A549 (cell line): Measurements from ENCODE around the gene CDK14. TPM values are rescaled to one million over a fixed set of nuclear protein-coding genes. Genes with fewer than 3 reads are reported as not detected.

ENCODE experiments used
- ATAC-seq, 2 experiments: fragments of 200-7000 bp in 1 of 2; fragments of >200 bp in 1 of 2; cut with Nextera tagmentation in 1 of 2; cut with Tn5 transposase in 1 of 2; 3 replicates each; pipeline versions ENCODE4 v1.8.0 to v1.9.1; 2018 to 2020; ENCODE audit warnings: mild to moderate bottlenecking in 1 of 2, moderate library complexity in 1 of 2
- CTCF ChIA-PET: fragments of 300-600 bp; sonication (Branson Sonifier 250); formaldehyde crosslinking; extraction: SDS; loops from one replicate; lab custom pipeline; 2021; ENCODE audit warnings: antibody characterized with exemption, inconsistent platforms; lab: Yijun Ruan, JAX
- POLR2A ChIA-PET: fragments of 350-600 bp; formaldehyde crosslinking; extraction: SDS; loops from one replicate; lab custom pipeline; 2021; ENCODE audit warnings: antibody characterized with exemption, inconsistent platforms; lab: Yijun Ruan, JAX
- DNase-seq, 2 experiments: peaks; one replicate each; pipeline versions ENCODE4 v3.0.0 to v3.0.0-alpha.2; 2011 to 2016; ENCODE audit warnings: low read depth in 1 of 2, low spot score in 1 of 2
- FAIRE-seq: peaks from 2 replicates; lab custom pipeline; 2011; peaks lifted over from hg19 to GRCh38; lab: Jason Lieb, UNC
- H3K27ac ChIP-seq, 2 experiments: fragments of >200 bp; sonication (Bioruptor Twin); formaldehyde crosslinking; 3 replicates each; pipeline ENCODE4 v1.5.1; 2016 to 2017
- H3K4me1 ChIP-seq: fragments of >200 bp; sonication (Bioruptor Twin); formaldehyde crosslinking; 3 replicates; pipeline ENCODE4 v1.6.1; 2016
- H3K4me2 ChIP-seq: fragments of >200 bp; sonication (Bioruptor Twin); formaldehyde crosslinking; 3 replicates; pipeline ENCODE4 v1.6.1; 2016
- H3K4me3 ChIP-seq: fragments of >200 bp; sonication (Bioruptor Twin); formaldehyde crosslinking; 3 replicates; pipeline ENCODE4 v1.5.1; 2016
- H3K9me3 ChIP-seq: fragments of >200 bp; sonication (Bioruptor Twin); formaldehyde crosslinking; 3 replicates; pipeline ENCODE4 v1.6.1; 2016
- EHF ChIP-seq: fragments of 250-450 bp; sonication (Bioruptor Pico); IDR thresholded peaks from 2 replicates; pipeline ENCODE4 v1.5.0; 2020; ENCODE audit warnings: mild to moderate bottlenecking
- GATA3 ChIP-seq: IDR thresholded peaks from 2 replicates; pipeline ENCODE4 v1.6.1; 2012; ENCODE audit warnings: borderline replicate concordance
- HEYL ChIP-seq: fragments of 250-450 bp; sonication (Bioruptor Pico); IDR thresholded peaks from 2 replicates; pipeline ENCODE4 v1.8.0; 2021; ENCODE audit warnings: mild to moderate bottlenecking, moderate library complexity
- HOXA7 ChIP-seq: fragments of 250-450 bp; sonication (Bioruptor Pico); IDR thresholded peaks from 2 replicates; pipeline ENCODE4 v1.5.0; 2020; ENCODE audit warnings: mild to moderate bottlenecking, moderate library complexity
- HOXB5 ChIP-seq: fragments of 250-450 bp; sonication (Bioruptor Pico); IDR thresholded peaks from 2 replicates; pipeline ENCODE4 v1.5.0; 2020; ENCODE audit warnings: mild to moderate bottlenecking, moderate library complexity
- MAFK ChIP-seq: fragments of 450-650 bp; IDR thresholded peaks from 2 replicates; pipeline ENCODE4 v1.6.1; 2014; ENCODE audit not compliant: partially characterized antibody
- NPAS2 ChIP-seq: fragments of 250-450 bp; sonication (Bioruptor Pico); IDR thresholded peaks from 2 replicates; pipeline ENCODE4 v1.8.0; 2022; ENCODE audit warnings: mild to moderate bottlenecking, moderate library complexity, borderline replicate concordance
- NR3C1 ChIP-seq: fragments of >200 bp; sonication (Bioruptor Twin); formaldehyde crosslinking; IDR thresholded peaks from 3 replicates; pipeline ENCODE4 v1.6.1; 2017
- RAD21 ChIP-seq, 2 experiments: fragments of >200 bp in 1 of 2; sonication (Bioruptor Twin) in 1 of 2; formaldehyde crosslinking in 1 of 2; IDR thresholded peaks in 1 of 2; conservative IDR thresholded peaks in 1 of 2; 2 replicates in 1 of 2; 3 replicates in 1 of 2; pipeline ENCODE4 v1.6.1; 2012 to 2018; ENCODE audit warnings: inconsistent platforms in 1 of 2
- ZC3H11A ChIP-seq: fragments of 450-650 bp; IDR thresholded peaks from 2 replicates; pipeline ENCODE4 v1.6.1; 2014; ENCODE audit warnings: antibody characterized with exemption, mild to moderate bottlenecking
- WGBS: methylation state at CpG from one replicate; pipeline ENCODE4 v1.1.6; 2017; ENCODE audit errors: missing lambda C conversion rate; 5-methylcytosine and 5-hydroxymethylcytosine counted together
- polyA plus RNA-seq, 4 experiments: library from polyadenylated mRNA; depleted of rRNA in 3 of 4; stranded (reverse); fragments of >200 nt; fragmentation: RNase III in 1 of 4; extraction: RNeasy Plus Mini Kit Qiagen cat#74134 plus additional on column Dnase treatment in 1 of 4; gene quantifications; 2 replicates in 3 of 4; 3 replicates in 1 of 4; pipeline ENCODE4 v1.2.3, GENCODE V29; 2011 to 2017
- TF ChIP-seq, protein P1 (sequence below): IDR thresholded peaks from 2 replicates; pipeline ENCODE4 v1.6.1; 2012; ENCODE audit warnings: low read depth, borderline replicate concordance
- TF ChIP-seq, protein P2 (sequence below): fragments of 200-600 bp; sonication (generic); IDR thresholded peaks from 2 replicates; pipeline ENCODE4 v1.6.1; 2016; ENCODE audit warnings: antibody characterized with exemption, mild to moderate bottlenecking, moderate library complexity
- TF ChIP-seq, protein P3 (sequence below): fragments of 250-450 bp; sonication (Bioruptor Pico); IDR thresholded peaks from 2 replicates; pipeline ENCODE4 v1.5.0; 2020; ENCODE audit warnings: low read depth, mild to moderate bottlenecking, moderate library complexity
- TF ChIP-seq, protein P4 (sequence below): IDR thresholded peaks from 2 replicates; pipeline ENCODE4 v1.6.1; 2012
- TF ChIP-seq, protein P5 (sequence below): fragments of >200 bp; sonication (Bioruptor Twin); formaldehyde crosslinking; IDR thresholded peaks from 3 replicates; pipeline ENCODE4 v1.5.1; 2016

The CDK14 gene
- polyA plus RNA-seq, 2 of the 4 experiments (the other 2 are of a cell fraction): 0.21 to 0.23 TPM

DNA sequence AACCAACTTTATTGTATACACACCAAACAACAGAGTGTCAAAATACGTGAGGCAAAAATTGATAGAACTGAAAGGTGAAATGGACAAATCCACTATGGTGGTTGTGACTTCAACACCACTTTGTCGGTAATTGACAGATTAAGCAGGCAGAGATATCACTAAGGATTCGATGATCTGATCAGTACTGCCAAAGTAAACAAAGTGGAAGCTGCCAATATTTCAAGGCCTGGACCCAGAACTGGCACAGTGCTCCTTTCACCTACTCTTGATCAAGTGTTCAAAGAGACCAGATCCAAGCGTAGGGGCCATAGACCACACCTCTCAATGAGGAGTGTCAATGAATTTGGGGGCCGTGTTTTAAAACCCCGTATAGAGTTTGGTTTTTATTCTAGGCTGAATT is 167.0 kb downstream of the CDK14 start (continued):
- no peak for TF ChIP-seq RAD21 (conservative IDR thresholded peaks at IDR 0.05 in 1 of 2, IDR thresholded peaks at IDR 0.05 in 1 of 2)
- TF ChIP-seq HOXA7 (CRISPR knock-in tag): no peak
- TF ChIP-seq, protein P1, sequence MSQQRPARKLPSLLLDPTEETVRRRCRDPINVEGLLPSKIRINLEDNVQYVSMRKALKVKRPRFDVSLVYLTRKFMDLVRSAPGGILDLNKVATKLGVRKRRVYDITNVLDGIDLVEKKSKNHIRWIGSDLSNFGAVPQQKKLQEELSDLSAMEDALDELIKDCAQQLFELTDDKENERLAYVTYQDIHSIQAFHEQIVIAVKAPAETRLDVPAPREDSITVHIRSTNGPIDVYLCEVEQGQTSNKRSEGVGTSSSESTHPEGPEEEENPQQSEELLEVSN: no peak

DNA sequence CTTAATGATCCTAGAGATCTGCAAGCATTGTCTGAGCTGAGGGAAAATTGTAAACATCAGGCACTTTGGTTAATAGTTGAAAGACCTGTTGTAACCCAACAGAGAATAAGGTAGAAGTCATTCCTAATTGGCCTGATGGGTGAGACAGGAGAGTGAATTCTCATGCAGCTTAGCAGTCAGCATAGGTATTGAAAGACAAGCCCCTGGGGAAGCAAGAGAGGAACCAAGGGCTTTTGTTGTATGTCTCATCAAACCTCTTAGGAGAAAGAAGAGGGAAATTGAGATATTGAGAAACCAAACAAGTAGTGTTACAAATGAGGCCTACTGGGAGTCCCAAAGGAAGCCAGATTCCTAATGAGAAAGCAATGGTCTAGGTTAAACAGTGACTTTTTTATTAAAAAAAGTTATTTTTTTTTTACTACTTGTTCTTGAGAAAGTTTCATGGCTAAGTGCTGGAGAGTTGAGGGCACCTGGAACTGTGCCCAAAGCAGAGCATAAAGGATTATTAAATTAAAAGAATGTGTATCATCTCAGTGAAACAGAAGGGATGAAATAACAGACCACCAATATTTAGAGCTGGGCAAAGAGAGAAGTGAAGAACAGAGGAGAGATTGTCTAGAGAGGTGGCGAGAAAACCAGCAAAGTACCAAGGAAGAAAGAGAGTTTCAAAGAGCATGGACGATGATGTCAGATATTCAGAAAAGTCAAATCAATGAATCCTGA is 168.9 kb downstream of the CDK14 start:
- POLR2A ChIA-PET: no interaction called here
- TF ChIP-seq GATA3 (no peak), NPAS2 (CRISPR knock-in tag) (no peak), HEYL (CRISPR knock-in tag) (no peak), NR3C1 (no peak), HOXB5 (no peak), MAFK (no peak), HOXA7 (CRISPR knock-in tag) (no peak), ZC3H11A (no peak), EHF (CRISPR knock-in tag) (no peak)
- TF ChIP-seq, protein P2, sequence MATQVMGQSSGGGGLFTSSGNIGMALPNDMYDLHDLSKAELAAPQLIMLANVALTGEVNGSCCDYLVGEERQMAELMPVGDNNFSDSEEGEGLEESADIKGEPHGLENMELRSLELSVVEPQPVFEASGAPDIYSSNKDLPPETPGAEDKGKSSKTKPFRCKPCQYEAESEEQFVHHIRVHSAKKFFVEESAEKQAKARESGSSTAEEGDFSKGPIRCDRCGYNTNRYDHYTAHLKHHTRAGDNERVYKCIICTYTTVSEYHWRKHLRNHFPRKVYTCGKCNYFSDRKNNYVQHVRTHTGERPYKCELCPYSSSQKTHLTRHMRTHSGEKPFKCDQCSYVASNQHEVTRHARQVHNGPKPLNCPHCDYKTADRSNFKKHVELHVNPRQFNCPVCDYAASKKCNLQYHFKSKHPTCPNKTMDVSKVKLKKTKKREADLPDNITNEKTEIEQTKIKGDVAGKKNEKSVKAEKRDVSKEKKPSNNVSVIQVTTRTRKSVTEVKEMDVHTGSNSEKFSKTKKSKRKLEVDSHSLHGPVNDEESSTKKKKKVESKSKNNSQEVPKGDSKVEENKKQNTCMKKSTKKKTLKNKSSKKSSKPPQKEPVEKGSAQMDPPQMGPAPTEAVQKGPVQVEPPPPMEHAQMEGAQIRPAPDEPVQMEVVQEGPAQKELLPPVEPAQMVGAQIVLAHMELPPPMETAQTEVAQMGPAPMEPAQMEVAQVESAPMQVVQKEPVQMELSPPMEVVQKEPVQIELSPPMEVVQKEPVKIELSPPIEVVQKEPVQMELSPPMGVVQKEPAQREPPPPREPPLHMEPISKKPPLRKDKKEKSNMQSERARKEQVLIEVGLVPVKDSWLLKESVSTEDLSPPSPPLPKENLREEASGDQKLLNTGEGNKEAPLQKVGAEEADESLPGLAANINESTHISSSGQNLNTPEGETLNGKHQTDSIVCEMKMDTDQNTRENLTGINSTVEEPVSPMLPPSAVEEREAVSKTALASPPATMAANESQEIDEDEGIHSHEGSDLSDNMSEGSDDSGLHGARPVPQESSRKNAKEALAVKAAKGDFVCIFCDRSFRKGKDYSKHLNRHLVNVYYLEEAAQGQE: no peak
- TF ChIP-seq, protein P3, sequence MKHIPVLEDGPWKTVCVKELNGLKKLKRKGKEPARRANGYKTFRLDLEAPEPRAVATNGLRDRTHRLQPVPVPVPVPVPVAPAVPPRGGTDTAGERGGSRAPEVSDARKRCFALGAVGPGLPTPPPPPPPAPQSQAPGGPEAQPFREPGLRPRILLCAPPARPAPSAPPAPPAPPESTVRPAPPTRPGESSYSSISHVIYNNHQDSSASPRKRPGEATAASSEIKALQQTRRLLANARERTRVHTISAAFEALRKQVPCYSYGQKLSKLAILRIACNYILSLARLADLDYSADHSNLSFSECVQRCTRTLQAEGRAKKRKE (CRISPR knock-in tag): no peak
- TF ChIP-seq, protein P4, sequence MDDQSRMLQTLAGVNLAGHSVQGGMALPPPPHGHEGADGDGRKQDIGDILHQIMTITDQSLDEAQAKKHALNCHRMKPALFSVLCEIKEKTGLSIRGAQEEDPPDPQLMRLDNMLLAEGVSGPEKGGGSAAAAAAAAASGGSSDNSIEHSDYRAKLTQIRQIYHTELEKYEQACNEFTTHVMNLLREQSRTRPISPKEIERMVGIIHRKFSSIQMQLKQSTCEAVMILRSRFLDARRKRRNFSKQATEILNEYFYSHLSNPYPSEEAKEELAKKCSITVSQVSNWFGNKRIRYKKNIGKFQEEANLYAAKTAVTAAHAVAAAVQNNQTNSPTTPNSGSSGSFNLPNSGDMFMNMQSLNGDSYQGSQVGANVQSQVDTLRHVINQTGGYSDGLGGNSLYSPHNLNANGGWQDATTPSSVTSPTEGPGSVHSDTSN: no peak
- TF ChIP-seq, protein P5, sequence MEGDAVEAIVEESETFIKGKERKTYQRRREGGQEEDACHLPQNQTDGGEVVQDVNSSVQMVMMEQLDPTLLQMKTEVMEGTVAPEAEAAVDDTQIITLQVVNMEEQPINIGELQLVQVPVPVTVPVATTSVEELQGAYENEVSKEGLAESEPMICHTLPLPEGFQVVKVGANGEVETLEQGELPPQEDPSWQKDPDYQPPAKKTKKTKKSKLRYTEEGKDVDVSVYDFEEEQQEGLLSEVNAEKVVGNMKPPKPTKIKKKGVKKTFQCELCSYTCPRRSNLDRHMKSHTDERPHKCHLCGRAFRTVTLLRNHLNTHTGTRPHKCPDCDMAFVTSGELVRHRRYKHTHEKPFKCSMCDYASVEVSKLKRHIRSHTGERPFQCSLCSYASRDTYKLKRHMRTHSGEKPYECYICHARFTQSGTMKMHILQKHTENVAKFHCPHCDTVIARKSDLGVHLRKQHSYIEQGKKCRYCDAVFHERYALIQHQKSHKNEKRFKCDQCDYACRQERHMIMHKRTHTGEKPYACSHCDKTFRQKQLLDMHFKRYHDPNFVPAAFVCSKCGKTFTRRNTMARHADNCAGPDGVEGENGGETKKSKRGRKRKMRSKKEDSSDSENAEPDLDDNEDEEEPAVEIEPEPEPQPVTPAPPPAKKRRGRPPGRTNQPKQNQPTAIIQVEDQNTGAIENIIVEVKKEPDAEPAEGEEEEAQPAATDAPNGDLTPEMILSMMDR: no peak
- TF ChIP-seq, all 56 proteins: peak for 0
- no peaks in the 10 kb centered on the region for H3K9me3 ChIP-seq
- H3K4me3 ChIP-seq: no peak overlapping the region
- ATAC-seq (no peak), DNase-seq (no peak), FAIRE-seq (no peak)
- CTCF ChIA-PET: interaction anchor here (0.6 kb wide), 1 partner anchor 1019 kb away, joined by 3 read pairs; no protein-coding TSS in a partner anchor
- 48% methylated on average over 2 of the region's 2 CpGs for WGBS
- no peak overlapping the region for H3K27ac ChIP-seq
- no peaks in the 10 kb centered on the region for H3K4me1 ChIP-seq
- H3K4me2 ChIP-seq: no peak overlapping the region
